COR-L47 (cell line): Measurements from ENCODE around the gene ZNF385B.
A peak's percentile ranks its signal among the peaks of the same experiment; 100 is the strongest.

Experiments
- DNase-seq: peaks from one replicate; lab custom pipeline; 2025; lab: John Stamatoyannopoulos, UW

ZNF385B gene

GRCh38 chr2:179581605-179582004 is 279.8 kb downstream of the ZNF385B start:
- no peak for DNase-seq

- DNase-seq: no peak
Observed at GRCh38 chr2:179580378-179581146, 280.9 kb downstream of the ZNF385B start.

GRCh38 chr2:179579800-179580199 is 281.6 kb downstream of the ZNF385B start:
- DNase-seq: no peak

GRCh38 chr2:179578171-179578916 is 283.1 kb downstream of the ZNF385B start:
- DNase-seq: no peak

GRCh38 chr2:179574061-179574519 is 287.3 kb downstream of the ZNF385B start:
- DNase-seq: no peak

- no peak for DNase-seq
Observed at GRCh38 chr2:179572544-179572943, 288.9 kb downstream of the ZNF385B start.

GRCh38 chr2:179571721-179572120 is 289.7 kb downstream of the ZNF385B start:
- no peak for DNase-seq

- no peak for DNase-seq
Observed at GRCh38 chr2:179571252-179571651, 290.2 kb downstream of the ZNF385B start.

GRCh38 chr2:179569831-179570233 is 291.6 kb downstream of the ZNF385B start:
- DNase-seq: no peak

GRCh38 chr2:179565807-179566206 is 295.6 kb downstream of the ZNF385B start:
- DNase-seq: no peak

GRCh38 chr2:179562330-179562885 is 299.0 kb downstream of the ZNF385B start:
- DNase-seq: peak; percentile 72

- DNase-seq: no peak
Observed at GRCh38 chr2:179561702-179562101, 299.7 kb downstream of the ZNF385B start.

GRCh38 chr2:179560257-179560735 is 301.1 kb downstream of the ZNF385B start:
- DNase-seq: no peak

GRCh38 chr2:179559108-179559806 is 302.2 kb downstream of the ZNF385B start:
- no peak for DNase-seq

- no peak for DNase-seq
Observed at GRCh38 chr2:179558010-179558934, 303.1 kb downstream of the ZNF385B start.

- no peak for DNase-seq
Observed at GRCh38 chr2:179556425-179556824, 305.0 kb downstream of the ZNF385B start.

- DNase-seq: no peak
Observed at GRCh38 chr2:179555691-179556283, 305.6 kb downstream of the ZNF385B start.

- no peak for DNase-seq
Observed at GRCh38 chr2:179554639-179555386, 306.6 kb downstream of the ZNF385B start.

- no peak for DNase-seq
Observed at GRCh38 chr2:179553382-179553781, 308.0 kb downstream of the ZNF385B start.

- DNase-seq: no peak
Observed at GRCh38 chr2:179551539-179552045, 309.8 kb downstream of the ZNF385B start.
